GM18951 (cell line): Measurements from ENCODE around the gene LGALS13.

Experiments used
- POLR2A ChIP-seq: IDR thresholded peaks from 4 replicates; pipeline ENCODE4 v1.6.1; 2011; ENCODE audit warnings: mild to moderate bottlenecking; ENCODE audit not compliant: insufficient read length, insufficient read depth; ENCODE audit errors: extremely low read depth
- in situ Hi-C: fragments of 300-500 bp; cut with MboI; formaldehyde crosslinking; loops from one replicate; pipeline ENCODE4 v1.12.0; 2022; ENCODE audit warnings: low sequenced_read_pairs, mixed read lengths, inconsistent platforms; ENCODE audit not compliant: unreplicated experiment

Gene LGALS13

DNA sequence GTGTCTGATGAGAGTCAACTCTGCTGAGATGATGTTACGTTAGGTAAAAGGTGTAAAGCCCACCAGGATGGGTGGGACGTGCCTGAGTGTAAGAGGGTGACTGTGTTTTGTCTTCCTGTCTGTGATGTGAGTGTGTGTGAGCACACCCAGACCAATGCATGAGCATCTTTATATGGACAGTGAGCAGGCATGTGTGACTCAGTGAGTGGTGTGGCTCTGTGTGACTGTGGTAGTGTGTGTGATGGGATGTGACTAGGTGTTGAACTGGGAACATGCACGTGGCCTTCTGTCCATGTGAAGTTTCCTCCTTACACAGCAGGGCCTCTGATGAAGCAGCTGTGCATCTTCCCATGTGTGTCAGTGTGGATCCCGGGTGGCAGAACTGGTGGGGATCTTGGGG lies 35.6 kb downstream of the LGALS13 start:
- TF ChIP-seq POLR2A, result no peak
- in situ Hi-C loops, result no loop called here

DNA sequence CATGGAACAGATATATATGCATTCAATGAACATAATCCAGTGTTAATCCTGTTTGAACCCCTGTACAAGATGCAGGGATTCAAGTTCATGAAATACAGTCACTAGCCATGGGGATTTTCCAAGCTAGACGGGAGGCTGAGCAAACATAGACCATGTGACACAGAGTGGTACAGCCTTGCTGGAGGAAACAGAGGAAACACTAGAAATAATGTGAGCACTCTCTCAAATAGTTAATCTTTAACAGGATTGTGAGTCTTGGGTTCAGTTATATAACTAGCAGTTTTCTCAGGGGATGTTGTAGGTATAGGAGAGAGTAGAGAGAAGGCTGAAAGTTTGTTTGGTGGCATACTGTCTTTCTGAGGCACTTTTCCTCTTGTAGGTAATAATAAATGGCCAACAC lies 39.4 kb downstream of the LGALS13 start:
- TF ChIP-seq POLR2A, result no peak
- in situ Hi-C loops, result no loop called here

- no peak for TF ChIP-seq POLR2A
- in situ Hi-C loops, result no loop called here
Observed at GRCh38 chr19:39643591-39643990, 41.3 kb downstream of the LGALS13 start.

DNA sequence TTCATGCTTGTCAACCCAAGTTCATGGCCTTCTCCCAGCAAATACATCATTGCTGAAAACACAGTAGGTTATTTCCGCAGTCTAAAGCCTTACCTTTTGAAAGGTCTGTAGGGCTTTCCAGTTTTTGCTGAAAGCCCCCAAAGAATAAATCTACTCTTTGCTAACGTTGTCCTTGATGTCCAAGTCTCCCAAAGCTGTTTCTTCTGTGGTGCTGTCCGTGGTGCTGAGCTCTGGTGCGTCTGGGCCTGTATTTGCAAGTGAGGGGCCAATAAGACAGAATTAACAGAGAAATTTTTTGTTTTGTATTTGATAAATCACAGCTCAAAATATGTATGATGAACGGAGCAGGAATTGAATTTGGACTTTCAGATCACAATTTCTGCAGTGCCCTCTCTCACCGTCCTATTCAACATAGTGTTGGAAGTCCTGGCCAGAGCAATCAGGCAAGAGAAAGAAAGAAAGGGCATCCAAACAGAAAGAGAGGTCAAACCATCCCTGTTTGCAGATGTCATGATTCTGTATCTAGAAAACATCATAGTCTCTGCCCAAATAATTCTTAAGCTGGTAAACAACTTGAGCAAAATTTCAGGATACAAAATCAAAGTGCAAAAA lies 43.6 kb downstream of the LGALS13 start:
- TF ChIP-seq POLR2A, result no peak
- in situ Hi-C loops, result no loop called here

DNA sequence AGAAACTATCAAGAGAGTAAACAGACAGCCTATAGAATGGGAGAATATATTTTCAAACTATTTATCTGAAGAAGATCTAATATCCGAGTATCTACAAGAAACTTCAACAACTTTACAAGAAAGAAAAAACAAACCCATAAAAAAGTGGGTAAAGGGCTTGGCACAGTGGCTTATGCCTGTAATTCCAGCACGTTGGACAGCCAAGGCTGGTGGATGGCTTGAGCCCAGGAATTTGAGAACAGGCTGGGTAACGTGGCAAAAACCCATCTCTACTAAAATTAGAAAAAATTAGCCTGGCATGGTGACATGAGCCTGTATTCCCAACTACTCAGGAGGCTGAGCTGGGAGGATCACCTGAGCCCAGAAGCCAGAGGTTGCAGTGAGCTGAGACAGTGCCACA lies 45.6 kb downstream of the LGALS13 start:
- no peak for TF ChIP-seq POLR2A
- in situ Hi-C loops, result no loop called here

- in situ Hi-C loops, result loop anchor here (5.0 kb wide), 1 partner anchor 103 kb away; no protein-coding TSS in a partner anchor
Observed at GRCh38 chr19:39655613-39656012, 53.3 kb downstream of the LGALS13 start, which contains the start of gene LGALS16. LGALS16 (plus strand) TSS chr19:39655913; CDS start chr19:39655962, 49 bp downstream.

More at GRCh38 chr19:39655613-39656012, 53.3 kb downstream of the LGALS13 start, which contains the start of gene LGALS16:
- TF ChIP-seq POLR2A, result no peak
